Measurements from ENCODE around the gene TTC36.
A peak's percentile ranks its signal among the peaks of the same experiment; 100 is the strongest.
"Not testable (repeated sequence)": the region's sequence is repeated elsewhere in the genome, so short reads cannot be mapped to it uniquely, and the experiment has no call there.

Gene TTC36

GRCh38 chr11:118527109-118527508 lies at the start of gene TTC36:
Gene TTC36, plus strand, starts transcription at chr11:118527474. Its CDS starts 21 bp downstream, at chr11:118527495.
- DNase-seq = no peak

GRCh38 chr11:118481238-118481637 lies 46.0 kb upstream of the TTC36 start:
- not testable (repeated sequence) for DNase-seq

GRCh38 chr11:118484405-118484804 lies 42.9 kb upstream of the TTC36 start:
- no peak for DNase-seq

GRCh38 chr11:118485273-118485672 lies 42.0 kb upstream of the TTC36 start:
- DNase-seq = no peak

DNA sequence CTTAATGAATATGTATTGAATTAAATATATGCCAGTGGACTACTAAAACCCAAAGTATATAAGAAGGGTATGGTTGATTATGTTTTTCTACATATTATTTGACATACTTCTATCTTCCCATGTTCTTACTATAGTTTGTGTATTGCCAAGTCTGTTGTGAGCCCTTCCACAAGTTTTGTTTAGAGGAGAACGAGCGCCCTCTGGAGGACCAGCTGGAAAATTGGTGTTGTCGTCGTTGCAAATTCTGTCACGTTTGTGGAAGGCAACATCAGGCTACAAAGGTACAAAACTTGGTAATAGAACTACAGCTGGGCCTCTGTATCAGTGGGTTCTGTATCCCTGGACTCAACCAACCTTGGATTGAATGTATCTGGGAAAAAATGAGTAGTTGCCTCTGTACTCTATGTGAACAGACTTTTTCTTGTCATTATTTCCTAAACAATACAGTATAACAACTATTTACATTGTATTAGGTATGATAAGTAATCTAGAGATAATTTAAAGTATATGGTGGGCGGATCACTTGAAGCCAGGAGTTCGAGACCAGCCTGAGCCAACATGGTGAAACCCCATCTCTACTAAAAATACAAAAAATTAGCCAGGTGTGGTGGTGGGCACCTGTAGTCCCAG lies 38.7 kb upstream of the TTC36 start:
- peak; percentile 92 for DNase-seq

GRCh38 chr11:118491041-118491440 lies 36.2 kb upstream of the TTC36 start:
- no peak for DNase-seq

GRCh38 chr11:118497831-118498230 lies 29.4 kb upstream of the TTC36 start:
- no peak for DNase-seq

DNA sequence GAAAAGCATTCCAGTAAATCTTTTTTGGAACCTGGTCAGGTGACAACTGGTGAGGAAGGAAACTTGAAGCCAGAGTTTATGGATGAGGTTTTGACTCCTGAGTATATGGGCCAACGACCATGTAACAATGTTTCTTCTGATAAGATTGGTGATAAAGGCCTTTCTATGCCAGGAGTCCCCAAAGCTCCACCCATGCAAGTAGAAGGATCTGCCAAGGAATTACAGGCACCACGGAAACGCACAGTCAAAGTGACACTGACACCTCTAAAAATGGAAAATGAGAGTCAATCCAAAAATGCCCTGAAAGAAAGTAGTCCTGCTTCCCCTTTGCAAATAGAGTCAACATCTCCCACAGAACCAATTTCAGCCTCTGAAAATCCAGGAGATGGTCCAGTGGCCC lies 24.1 kb upstream of the TTC36 start:
- DNase-seq = no peak

GRCh38 chr11:118511601-118512000 lies 15.7 kb upstream of the TTC36 start:
- DNase-seq = no peak

DNA sequence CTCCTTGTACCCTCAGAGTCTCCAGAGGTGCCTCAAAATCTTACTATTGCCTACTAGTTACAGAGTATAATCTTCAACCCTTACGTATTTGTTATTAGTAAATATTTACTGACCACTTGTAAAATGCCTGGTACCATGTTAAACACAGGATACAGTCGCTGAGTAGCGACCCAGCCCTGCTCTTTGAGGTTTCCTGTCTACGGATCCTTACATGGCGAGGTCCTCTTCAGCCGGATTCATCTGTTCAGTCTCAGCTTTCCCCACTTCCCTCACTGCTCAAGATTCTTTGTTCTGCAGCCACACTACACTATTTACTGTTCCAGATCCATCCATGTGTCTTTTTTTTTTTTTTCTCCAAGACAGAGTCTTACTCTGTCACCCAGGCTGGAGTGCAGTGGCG lies 13.2 kb upstream of the TTC36 start:
- DNase-seq = no peak

GRCh38 chr11:118519549-118519948 lies 7.7 kb upstream of the TTC36 start:
- no peak for DNase-seq

GRCh38 chr11:118521892-118522311 lies 5.4 kb upstream of the TTC36 start:
- DNase-seq = no peak

DNA sequence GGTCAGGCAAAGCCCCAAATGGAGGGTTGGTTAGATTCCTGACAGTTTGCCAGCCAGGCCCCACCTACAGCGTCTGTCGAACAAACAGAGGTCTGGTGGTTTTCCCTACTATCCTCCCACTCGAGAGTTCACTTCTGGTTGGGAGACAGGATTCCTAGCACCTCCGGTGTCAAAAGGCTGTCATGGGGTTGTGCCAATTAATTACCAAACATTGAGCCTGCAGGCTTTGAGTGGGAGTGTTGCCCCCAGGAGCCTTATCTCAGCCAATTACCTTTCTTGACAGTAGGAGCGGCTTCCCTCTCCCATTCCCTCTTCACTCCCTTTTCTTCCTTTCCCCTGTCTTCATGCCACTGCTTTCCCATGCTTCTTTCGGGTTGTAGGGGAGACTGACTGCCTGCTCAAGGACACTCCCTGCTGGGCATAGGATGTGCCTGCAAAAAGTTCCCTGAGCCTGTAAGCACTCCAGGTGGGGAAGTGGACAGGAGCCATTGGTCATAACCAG lies 4.7 kb upstream of the TTC36 start:
- DNase-seq = no peak

- no peak for DNase-seq
These were observed 2.9 kb upstream of the TTC36 start for GRCh38 chr11:118524356-118524755.

DNA sequence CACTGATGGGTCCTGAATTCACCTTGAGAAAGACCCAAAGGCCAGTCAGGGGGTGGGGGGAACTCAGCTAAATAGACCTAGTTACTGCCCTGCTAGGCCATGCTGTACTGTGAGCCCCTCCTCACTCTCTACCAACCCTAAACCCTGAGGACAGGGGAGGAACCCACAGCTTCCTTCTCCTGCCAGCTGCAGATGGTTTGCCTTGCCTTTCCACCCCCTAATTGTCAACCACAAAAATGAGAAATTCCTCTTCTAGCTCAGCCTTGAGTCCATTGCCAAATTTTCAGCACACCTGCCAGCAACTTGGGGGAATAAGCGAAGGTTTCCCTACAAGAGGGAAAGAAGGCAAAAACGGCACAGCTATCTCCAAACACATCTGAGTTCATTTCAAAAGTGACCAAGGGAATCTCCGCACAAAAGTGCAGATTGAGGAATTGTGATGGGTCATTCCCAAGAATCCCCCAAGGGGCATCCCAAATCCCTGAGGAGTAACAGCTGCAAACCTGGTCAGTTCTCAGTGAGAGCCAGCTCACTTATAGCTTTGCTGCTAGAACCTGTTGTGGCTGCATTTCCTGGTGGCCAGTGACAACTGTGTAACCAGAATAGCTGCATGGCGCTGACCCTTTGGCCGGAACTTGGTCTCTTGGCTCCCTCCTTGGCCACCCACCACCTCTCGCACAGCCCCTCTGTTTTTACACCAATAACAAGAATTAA lies 2.4 kb upstream of the TTC36 start:
- DNase-seq = no peak

GRCh38 chr11:118526688-118527087 lies 586 bp upstream of the TTC36 start:
- no peak for DNase-seq

DNA sequence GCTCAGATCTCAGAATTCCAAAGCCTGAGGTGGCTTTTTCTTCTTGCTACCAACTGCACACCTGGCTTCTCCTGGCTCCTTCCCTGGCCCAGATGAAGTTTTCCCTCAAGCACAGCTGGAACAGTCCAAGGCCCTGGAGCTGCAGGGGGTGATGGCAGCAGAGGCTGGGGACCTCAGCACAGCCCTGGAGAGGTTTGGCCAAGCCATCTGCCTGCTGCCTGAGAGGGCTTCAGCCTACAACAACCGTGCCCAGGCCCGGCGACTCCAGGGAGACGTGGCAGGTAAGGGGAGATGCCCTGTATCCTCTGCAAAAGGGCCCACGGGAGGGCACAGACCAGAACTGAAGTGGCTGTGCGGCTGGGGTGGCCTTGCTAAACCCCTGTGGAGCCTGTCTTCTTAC lies 1.2 kb downstream of the TTC36 start:
- no peak for DNase-seq

- DNase-seq = no peak
These were observed 2.4 kb downstream of the TTC36 start for GRCh38 chr11:118529584-118530175.

- DNase-seq = no peak
These were observed 3.0 kb downstream of the TTC36 start for GRCh38 chr11:118530180-118530682.

DNA sequence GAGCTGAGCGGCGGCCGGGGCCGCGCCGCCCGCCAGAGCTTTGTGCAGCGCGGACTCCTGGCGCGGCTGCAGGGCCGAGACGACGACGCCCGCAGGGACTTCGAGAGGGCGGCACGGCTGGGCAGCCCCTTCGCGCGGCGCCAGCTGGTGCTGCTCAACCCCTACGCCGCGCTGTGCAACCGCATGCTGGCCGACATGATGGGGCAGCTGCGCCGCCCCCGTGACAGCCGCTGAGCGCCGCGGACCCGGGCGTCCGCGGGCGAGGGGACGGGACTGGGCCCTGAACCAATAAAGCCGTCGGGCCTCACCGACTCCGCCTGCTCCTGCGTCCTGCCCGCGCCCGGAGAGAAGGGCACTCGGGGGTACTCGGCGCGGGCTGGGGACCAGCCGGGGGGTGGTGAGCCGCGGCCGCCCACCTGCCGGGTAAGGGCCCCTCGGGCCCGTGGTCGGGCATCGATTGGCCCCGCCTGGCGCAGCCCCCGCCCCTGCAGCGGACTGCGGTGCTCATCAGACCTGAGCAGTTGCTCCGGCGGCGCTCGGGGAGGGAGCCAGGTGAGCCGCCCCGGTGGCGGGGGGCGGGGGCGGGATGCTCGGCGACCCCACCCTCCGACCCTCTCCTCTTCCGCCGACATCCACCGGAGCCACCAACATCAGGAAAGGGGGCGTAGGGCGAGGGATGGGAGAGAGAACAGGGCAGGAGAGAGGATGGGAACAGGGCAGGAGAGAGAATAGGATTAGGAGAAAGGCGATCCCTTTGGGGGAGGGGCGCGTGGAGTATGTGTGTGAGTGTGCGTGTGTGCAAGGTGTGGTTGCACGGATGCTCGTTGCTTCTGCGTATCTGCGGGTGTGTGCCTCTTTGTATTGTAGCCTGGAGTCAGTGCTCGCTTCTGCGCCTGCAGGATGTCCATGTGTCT lies 3.7 kb downstream of the TTC36 start, which contains the start of gene TMEM25:
Gene TMEM25 (plus strand): TSS at position 510 of the 914 bp plus-strand sequence. CDS start 610 bp downstream, outside the sequence.
- DNase-seq = peak; percentile 92

GRCh38 chr11:118531597-118532084 lies 4.4 kb downstream of the TTC36 start:
- no peak for DNase-seq

DNA sequence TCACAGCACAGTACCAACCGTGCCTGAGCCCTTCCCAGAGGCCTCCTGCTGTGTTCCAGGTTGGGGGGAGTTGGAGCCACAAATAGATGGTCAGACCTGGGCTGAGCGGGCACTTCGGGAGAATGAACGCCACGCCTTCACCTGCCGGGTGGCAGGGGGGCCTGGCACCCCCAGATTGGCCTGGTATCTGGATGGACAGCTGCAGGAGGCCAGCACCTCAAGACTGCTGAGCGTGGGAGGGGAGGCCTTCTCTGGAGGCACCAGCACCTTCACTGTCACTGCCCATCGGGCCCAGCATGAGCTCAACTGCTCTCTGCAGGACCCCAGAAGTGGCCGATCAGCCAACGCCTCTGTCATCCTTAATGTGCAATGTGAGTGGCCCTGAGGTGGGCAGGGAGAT lies 4.8 kb downstream of the TTC36 start:
- no peak for DNase-seq

Measured in activated effector memory CD4-positive, alpha-beta T cell treated with anti-CD3 and anti-CD28 coated beads, Interleukin-2, amount 50 U/mL, for 16 hours (primary cell).